GM21447 (cell line): ENCODE measurements around the gene BFSP2.
"Not testable (repeated sequence)": the region's sequence is repeated elsewhere in the genome, so short reads cannot be mapped to it uniquely, and the experiment has no call there.

Source experiments
- ATAC-seq: cut with Tn5 transposase; IDR thresholded peaks from one replicate; pipeline ENCODE4 v1.9.1; 2021; ENCODE audit not compliant: unreplicated experiment

Gene BFSP2

GRCh38 chr3:133509488-133509887, 109.6 kb downstream of the BFSP2 start:
- ATAC-seq = no peak

- no peak for ATAC-seq
These were observed 112.7 kb downstream of the BFSP2 start for GRCh38 chr3:133512416-133513089.

- no peak for ATAC-seq
These were observed 114.6 kb downstream of the BFSP2 start for GRCh38 chr3:133514418-133514817.

- no peak for ATAC-seq
These were observed 115.3 kb downstream of the BFSP2 start for GRCh38 chr3:133515127-133515526.

GRCh38 chr3:133520286-133520685, 120.4 kb downstream of the BFSP2 start:
- no peak for ATAC-seq

GRCh38 chr3:133520938-133521337, 121.1 kb downstream of the BFSP2 start:
- not testable (repeated sequence) for ATAC-seq

GRCh38 chr3:133521946-133522345, 122.1 kb downstream of the BFSP2 start:
- no peak for ATAC-seq

- not testable (repeated sequence) for ATAC-seq
These were observed 123.9 kb downstream of the BFSP2 start for GRCh38 chr3:133523758-133524157.
